Measurements from ENCODE around the gene PRKAR2B.

- TF ChIP-seq, protein P1, sequence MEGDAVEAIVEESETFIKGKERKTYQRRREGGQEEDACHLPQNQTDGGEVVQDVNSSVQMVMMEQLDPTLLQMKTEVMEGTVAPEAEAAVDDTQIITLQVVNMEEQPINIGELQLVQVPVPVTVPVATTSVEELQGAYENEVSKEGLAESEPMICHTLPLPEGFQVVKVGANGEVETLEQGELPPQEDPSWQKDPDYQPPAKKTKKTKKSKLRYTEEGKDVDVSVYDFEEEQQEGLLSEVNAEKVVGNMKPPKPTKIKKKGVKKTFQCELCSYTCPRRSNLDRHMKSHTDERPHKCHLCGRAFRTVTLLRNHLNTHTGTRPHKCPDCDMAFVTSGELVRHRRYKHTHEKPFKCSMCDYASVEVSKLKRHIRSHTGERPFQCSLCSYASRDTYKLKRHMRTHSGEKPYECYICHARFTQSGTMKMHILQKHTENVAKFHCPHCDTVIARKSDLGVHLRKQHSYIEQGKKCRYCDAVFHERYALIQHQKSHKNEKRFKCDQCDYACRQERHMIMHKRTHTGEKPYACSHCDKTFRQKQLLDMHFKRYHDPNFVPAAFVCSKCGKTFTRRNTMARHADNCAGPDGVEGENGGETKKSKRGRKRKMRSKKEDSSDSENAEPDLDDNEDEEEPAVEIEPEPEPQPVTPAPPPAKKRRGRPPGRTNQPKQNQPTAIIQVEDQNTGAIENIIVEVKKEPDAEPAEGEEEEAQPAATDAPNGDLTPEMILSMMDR (IDR thresholded peaks at IDR 0.05; ENCODE audit: poor library complexity, severe bottlenecking), result no peak
- no peak for TF ChIP-seq POLR2AphosphoS5 (IDR thresholded peaks at IDR 0.05)
- no peak for TF ChIP-seq TAF1 (IDR thresholded peaks at IDR 0.05; ENCODE audit: low read depth)
- no peak for TF ChIP-seq EZH2 (IDR thresholded peaks at IDR 0.05; ENCODE audit: borderline replicate concordance, insufficient read depth, low read length, poor library complexity, severe bottlenecking)
- no peak for TF ChIP-seq EP300 (conservative IDR thresholded peaks at IDR 0.05; ENCODE audit: poor library complexity, severe bottlenecking)
- TF ChIP-seq SMC3 (conservative IDR thresholded peaks at IDR 0.05; ENCODE audit: poor library complexity), result no peak
- TF ChIP-seq REST (IDR thresholded peaks at IDR 0.05; ENCODE audit: borderline replicate concordance), result no peak
Observed at GRCh38 chr7:107046491-107047259, 2.2 kb downstream of the PRKAR2B start.
